PC-3 (cell line): ENCODE results near the gene KRTAP2-4.

Experiments used
- CTCF ChIP-seq: fragments of 300-600 bp; sonication (generic); conservative IDR thresholded peaks from 2 replicates; pipeline ENCODE4 v1.5.1; 2017; ENCODE audit warnings: antibody characterized with exemption, low read depth, mild to moderate bottlenecking, low read length
- EZH2 ChIP-seq: fragments of 300-600 bp; sonication (generic); IDR thresholded peaks from one replicate; pipeline ENCODE4 v1.6.1; 2017; ENCODE audit warnings: antibody characterized with exemption, mild to moderate bottlenecking, low read length; ENCODE audit not compliant: unreplicated experiment
- EZH2phosphoT487 ChIP-seq: fragments of 300-600 bp; sonication (generic); IDR thresholded peaks from 2 replicates; pipeline ENCODE4 v1.6.1; 2018; ENCODE audit warnings: mild to moderate bottlenecking, antibody characterized with exemption, low read length, borderline replicate concordance

- TF ChIP-seq CTCF (no peak), EZH2 (no peak), EZH2phosphoT487 (no peak)
Observed at GRCh38 chr17:41064301-41064700, 1.4 kb downstream of the KRTAP2-4 start.
